Fibroblast of lung (primary cell): ENCODE results near the gene USP32. TPM values are rescaled to one million over a fixed set of nuclear protein-coding genes. Genes with fewer than 3 reads are reported as not detected.

Experiments used
- DNase-seq, 2 donors: peaks; one replicate each; pipeline versions ENCODE4 v3.0.0 to v3.0.0-alpha.2; 2010; ENCODE audit warnings: low read depth in 2 of 2
- H2AFZ ChIP-seq: 2 replicates; pipeline ENCODE4 v1.5.1; 2012; ENCODE audit warnings: low read length, control low read depth, inconsistent platforms
- H3K27ac ChIP-seq: 2 replicates; pipeline ENCODE4 v1.5.1; 2011; ENCODE audit warnings: low read length, control low read depth; ENCODE audit not compliant: insufficient read depth
- H3K27me3 ChIP-seq: 2 replicates; pipeline ENCODE4 v1.5.1; 2011; ENCODE audit warnings: mild to moderate bottlenecking, low read length; ENCODE audit not compliant: control insufficient read depth, insufficient read depth
- H3K36me3 ChIP-seq: 2 replicates; pipeline ENCODE4 v1.5.1; 2011; ENCODE audit warnings: low read length; ENCODE audit not compliant: control insufficient read depth, insufficient read depth
- H3K4me1 ChIP-seq: 2 replicates; pipeline ENCODE4 v1.5.1; 2011; ENCODE audit warnings: low read length; ENCODE audit not compliant: control insufficient read depth, insufficient read depth; ENCODE audit errors: extremely low read depth
- H3K4me2 ChIP-seq: 2 replicates; pipeline ENCODE4 v1.5.1; 2011; ENCODE audit warnings: low read length, control low read depth; ENCODE audit not compliant: insufficient read depth; ENCODE audit errors: extremely low read depth
- H3K4me3 ChIP-seq, 4 experiments: fragments of 200-600 bp in 1 of 4; sonication (generic) in 1 of 4; replicated peaks in 1 of 4; 2 replicates each; pipeline ENCODE4 v1.5.1; 2011 to 2016; ENCODE audit warnings: low read length in 4 of 4, low read depth in 3 of 4, mild to moderate bottlenecking in 3 of 4, control low read depth in 2 of 4, inconsistent platforms in 1 of 4, mixed read lengths in 1 of 4; ENCODE audit not compliant: insufficient read depth in 1 of 4; ENCODE audit errors: control extremely low read depth in 1 of 4
- H3K79me2 ChIP-seq: 2 replicates; pipeline ENCODE4 v1.5.1; 2012; ENCODE audit warnings: mild to moderate bottlenecking, low read length, inconsistent platforms; ENCODE audit not compliant: control insufficient read depth, insufficient read depth
- H3K9ac ChIP-seq: 2 replicates; pipeline ENCODE4 v1.5.1; 2011; ENCODE audit warnings: mild to moderate bottlenecking, low read length, control low read depth; ENCODE audit not compliant: insufficient read depth
- H3K9me3 ChIP-seq: 2 replicates; pipeline ENCODE4 v1.5.1; 2012; ENCODE audit warnings: low read depth, low read length; ENCODE audit not compliant: control insufficient read depth, insufficient read depth
- H4K20me1 ChIP-seq: 2 replicates; pipeline ENCODE4 v1.5.1; 2011; ENCODE audit warnings: low read length; ENCODE audit not compliant: control insufficient read depth, insufficient read depth; ENCODE audit errors: extremely low read depth
- EZH2 ChIP-seq: IDR thresholded peaks from 2 replicates; pipeline ENCODE4 v1.5.1; 2012; ENCODE audit warnings: low read length, control low read depth, mild to moderate bottlenecking; ENCODE audit errors: missing control alignments
- polyA plus RNA-seq, 2 donors: library from polyadenylated mRNA; depleted of rRNA in 1 of 2; stranded (reverse) in 1 of 2; unstranded in 1 of 2; fragments of >200 nt; gene quantifications; 2 replicates each; pipeline ENCODE4 v1.2.1, GENCODE V29; 2011 to 2012; ENCODE audit warnings: missing spikeins in 1 of 2
- total RNA-seq: library from RNA; depleted of rRNA; stranded (reverse); fragments of >200 nt; gene quantifications from 2 replicates; pipeline ENCODE4 v1.2.1, GENCODE V29; 2014
- TF ChIP-seq, protein P1 (sequence below), 2 donors: IDR thresholded peaks in 1 of 2; conservative IDR thresholded peaks in 1 of 2; 1 replicate in 1 of 2; 2 replicates in 1 of 2; pipeline ENCODE4 v1.5.1; 2011 to 2012; ENCODE audit warnings: low read length in 2 of 2, control low read depth in 1 of 2, inconsistent platforms in 1 of 2, low read depth in 1 of 2, mild to moderate bottlenecking in 1 of 2

USP32 gene
- total and polyA plus RNA-seq, 2 donors (not counting 1 experiment from before 2014, with no cell fraction given) = 40.1 to 82.7 TPM

DNA sequence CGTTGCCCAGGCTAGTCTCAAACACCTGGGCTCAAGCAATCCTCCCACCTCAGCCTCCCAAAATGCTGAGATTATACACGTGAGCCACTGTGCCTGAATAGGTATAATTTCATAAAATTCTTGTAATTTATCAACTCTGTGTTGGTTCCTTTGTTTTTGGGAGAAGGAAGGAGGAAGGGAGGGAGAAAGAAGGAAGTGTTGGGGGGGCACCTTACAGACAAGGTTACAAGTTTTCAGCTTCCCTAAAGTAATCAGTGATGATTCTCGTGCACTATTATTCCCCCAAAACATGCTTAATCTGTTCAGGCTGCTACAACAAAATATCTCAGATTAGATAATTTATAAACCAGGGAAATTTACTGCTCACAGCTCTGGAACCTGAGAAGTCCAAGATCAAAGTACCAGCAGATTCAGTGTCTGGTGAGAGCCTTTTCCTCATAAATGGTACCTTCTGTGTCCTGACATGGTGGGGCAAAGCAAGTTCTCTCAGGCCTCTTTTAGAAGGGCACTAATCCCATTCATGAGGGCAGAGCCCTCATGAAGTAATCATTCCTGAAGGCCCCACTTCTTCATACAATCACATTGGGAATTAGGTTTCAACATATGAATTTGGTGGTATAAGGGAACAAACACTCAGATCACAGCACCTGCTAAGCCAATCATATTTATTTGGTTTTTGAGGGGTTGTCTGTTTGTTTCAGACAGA, 28.1 kb downstream of the USP32 start:
- Histone ChIP-seq H3K9ac (no peak overlapping the region), H2AFZ (no peak overlapping the region), H3K79me2 (peaks cover 48% of the 10 kb centered on the region), H3K4me2 (no peak overlapping the region), H3K4me3 (no peak overlapping the region), H3K27me3 (no peaks in the 10 kb centered on the region), H3K27ac (no peak overlapping the region), H3K36me3 (no peaks in the 10 kb centered on the region), H3K9me3 (no peaks in the 10 kb centered on the region), H4K20me1 (no peaks in the 10 kb centered on the region), H3K4me1 (no peaks in the 10 kb centered on the region)
- TF ChIP-seq EZH2 = no peak
- TF ChIP-seq, protein P1, sequence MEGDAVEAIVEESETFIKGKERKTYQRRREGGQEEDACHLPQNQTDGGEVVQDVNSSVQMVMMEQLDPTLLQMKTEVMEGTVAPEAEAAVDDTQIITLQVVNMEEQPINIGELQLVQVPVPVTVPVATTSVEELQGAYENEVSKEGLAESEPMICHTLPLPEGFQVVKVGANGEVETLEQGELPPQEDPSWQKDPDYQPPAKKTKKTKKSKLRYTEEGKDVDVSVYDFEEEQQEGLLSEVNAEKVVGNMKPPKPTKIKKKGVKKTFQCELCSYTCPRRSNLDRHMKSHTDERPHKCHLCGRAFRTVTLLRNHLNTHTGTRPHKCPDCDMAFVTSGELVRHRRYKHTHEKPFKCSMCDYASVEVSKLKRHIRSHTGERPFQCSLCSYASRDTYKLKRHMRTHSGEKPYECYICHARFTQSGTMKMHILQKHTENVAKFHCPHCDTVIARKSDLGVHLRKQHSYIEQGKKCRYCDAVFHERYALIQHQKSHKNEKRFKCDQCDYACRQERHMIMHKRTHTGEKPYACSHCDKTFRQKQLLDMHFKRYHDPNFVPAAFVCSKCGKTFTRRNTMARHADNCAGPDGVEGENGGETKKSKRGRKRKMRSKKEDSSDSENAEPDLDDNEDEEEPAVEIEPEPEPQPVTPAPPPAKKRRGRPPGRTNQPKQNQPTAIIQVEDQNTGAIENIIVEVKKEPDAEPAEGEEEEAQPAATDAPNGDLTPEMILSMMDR (conservative IDR thresholded peaks at IDR 0.05 in 1 of 2, IDR thresholded peaks at IDR 0.05 in 1 of 2; ENCODE audit: low read depth in 1 of 2, low read length in 2 of 2) = no peak
- no peak for DNase-seq

DNA sequence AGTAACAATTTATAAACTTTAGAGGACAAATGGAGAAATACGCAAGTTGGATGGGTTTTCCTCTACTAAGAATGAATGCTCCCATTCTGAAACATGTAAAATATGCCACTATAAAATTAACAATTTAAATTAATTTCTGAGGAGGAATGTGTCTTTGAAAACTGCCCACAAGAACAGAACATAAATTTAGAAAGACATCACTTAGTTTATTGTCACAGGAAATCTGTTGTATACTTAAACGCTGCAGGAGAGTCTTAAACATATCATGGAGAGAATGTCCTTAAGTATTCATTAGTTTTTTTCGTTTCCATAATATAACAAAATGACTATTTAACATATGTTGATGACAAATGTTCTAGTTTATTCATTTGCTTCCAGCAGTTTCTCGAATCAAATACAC, 29.6 kb downstream of the USP32 start:
- Histone ChIP-seq H3K27ac (no peak overlapping the region), H4K20me1 (no peaks in the 10 kb centered on the region)

GRCh38 chr17:60361889-60362288, 30.0 kb downstream of the USP32 start:
- H3K4me2 ChIP-seq = no peak overlapping the region

More for the DNA sequence above, 29.6 kb downstream of the USP32 start:
- DNase-seq = no peak
- H3K4me3 ChIP-seq = no peak overlapping the region
- no peak overlapping the region for H2AFZ ChIP-seq
- no peak overlapping the region for H3K4me2 ChIP-seq
- no peak for TF ChIP-seq EZH2
- TF ChIP-seq, protein P1 (conservative IDR thresholded peaks at IDR 0.05 in 1 of 2, IDR thresholded peaks at IDR 0.05 in 1 of 2; ENCODE audit: low read depth in 1 of 2, low read length in 2 of 2) = no peak
- H3K9me3 ChIP-seq = no peaks in the 10 kb centered on the region
- H3K36me3 ChIP-seq = no peaks in the 10 kb centered on the region
- H3K27me3 ChIP-seq = no peaks in the 10 kb centered on the region
- no peak overlapping the region for H3K9ac ChIP-seq
- peaks cover 49% of the 10 kb centered on the region for H3K79me2 ChIP-seq
- no peaks in the 10 kb centered on the region for H3K4me1 ChIP-seq

More at GRCh38 chr17:60361889-60362288, 30.0 kb downstream of the USP32 start:
- DNase-seq = no peak
- no peaks in the 10 kb centered on the region for H3K36me3 ChIP-seq
- H3K9ac ChIP-seq = no peak overlapping the region
- H3K27ac ChIP-seq = no peak overlapping the region
- no peaks in the 10 kb centered on the region for H3K4me1 ChIP-seq
- TF ChIP-seq EZH2 = no peak
- TF ChIP-seq, protein P1 (conservative IDR thresholded peaks at IDR 0.05 in 1 of 2, IDR thresholded peaks at IDR 0.05 in 1 of 2; ENCODE audit: low read depth in 1 of 2, low read length in 2 of 2) = no peak
- H3K27me3 ChIP-seq = no peaks in the 10 kb centered on the region
- H3K9me3 ChIP-seq = no peaks in the 10 kb centered on the region
- no peak overlapping the region for H3K4me3 ChIP-seq
- H2AFZ ChIP-seq = no peak overlapping the region
- H3K79me2 ChIP-seq = peaks cover 47% of the 10 kb centered on the region
- H4K20me1 ChIP-seq = no peaks in the 10 kb centered on the region
